Measurements from ENCODE around the gene OGT. TPM values are rescaled to one million over a fixed set of nuclear protein-coding genes. Genes with fewer than 3 reads are reported as not detected.

Gene OGT

Small RNA genes lying within 50 kb of the gene (small RNA-seq; reads per million reads assigned to genes)
- gene RF00019, result not detected
